Measurements from ENCODE around the gene CTNNA2. TPM values are rescaled to one million over a fixed set of nuclear protein-coding genes. Genes with fewer than 3 reads are reported as not detected.

CTNNA2 gene
- total and polyA plus RNA-seq, 4 donors = 0.01 to 0.37 TPM; not detected in 2

DNA sequence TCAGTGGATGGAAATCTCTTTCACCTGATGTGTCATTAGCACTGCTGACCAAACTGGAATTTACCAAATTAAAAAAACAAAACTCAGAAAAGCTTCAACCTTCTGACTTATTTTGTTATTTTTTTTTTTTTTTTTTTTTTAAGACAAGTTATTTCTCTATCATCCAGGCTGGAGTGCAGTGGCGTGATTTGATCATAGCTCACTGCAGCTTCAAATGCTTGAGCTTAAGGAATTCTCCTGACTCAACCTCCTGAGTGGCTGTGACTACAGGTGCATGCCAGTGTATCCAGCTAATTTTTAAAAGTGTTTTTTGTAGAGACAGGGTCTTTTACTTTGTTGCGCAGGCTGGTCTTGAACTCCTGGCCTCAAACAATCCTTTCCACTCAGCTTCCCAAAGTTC lies 636.1 kb downstream of the CTNNA2 start:
- DNase-seq (no peak), ATAC-seq (ENCODE audit: insufficient read depth, low FRiP score) (no peak)
- WGBS, 2 donors = 96 to 97% methylated on average over 2 of the region's 2 CpGs
- TF ChIP-seq, protein P1, sequence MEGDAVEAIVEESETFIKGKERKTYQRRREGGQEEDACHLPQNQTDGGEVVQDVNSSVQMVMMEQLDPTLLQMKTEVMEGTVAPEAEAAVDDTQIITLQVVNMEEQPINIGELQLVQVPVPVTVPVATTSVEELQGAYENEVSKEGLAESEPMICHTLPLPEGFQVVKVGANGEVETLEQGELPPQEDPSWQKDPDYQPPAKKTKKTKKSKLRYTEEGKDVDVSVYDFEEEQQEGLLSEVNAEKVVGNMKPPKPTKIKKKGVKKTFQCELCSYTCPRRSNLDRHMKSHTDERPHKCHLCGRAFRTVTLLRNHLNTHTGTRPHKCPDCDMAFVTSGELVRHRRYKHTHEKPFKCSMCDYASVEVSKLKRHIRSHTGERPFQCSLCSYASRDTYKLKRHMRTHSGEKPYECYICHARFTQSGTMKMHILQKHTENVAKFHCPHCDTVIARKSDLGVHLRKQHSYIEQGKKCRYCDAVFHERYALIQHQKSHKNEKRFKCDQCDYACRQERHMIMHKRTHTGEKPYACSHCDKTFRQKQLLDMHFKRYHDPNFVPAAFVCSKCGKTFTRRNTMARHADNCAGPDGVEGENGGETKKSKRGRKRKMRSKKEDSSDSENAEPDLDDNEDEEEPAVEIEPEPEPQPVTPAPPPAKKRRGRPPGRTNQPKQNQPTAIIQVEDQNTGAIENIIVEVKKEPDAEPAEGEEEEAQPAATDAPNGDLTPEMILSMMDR (IDR thresholded peaks at IDR 0.05; ENCODE audit: control extremely low read depth, extremely low read depth) = no peak
- H3K9me3 ChIP-seq (ENCODE audit: control insufficient read depth in 4 of 4, insufficient read depth in 3 of 4, low read length in 3 of 4) = peaks cover 0 to 6% (median 0%) of the 10 kb centered on the region in 4 donors
- H3K36me3 ChIP-seq (ENCODE audit: control insufficient read depth in 4 of 4, insufficient read depth in 4 of 4, low read length in 4 of 4) = no peaks in the 10 kb centered on the region
- no peak overlapping the region for H3K27ac ChIP-seq (ENCODE audit: low read depth in 1 of 2, low read length in 1 of 2)
- no peak overlapping the region for H3K9ac ChIP-seq (ENCODE audit: insufficient read depth in 1 of 2, low read length in 2 of 2)
- H3K27me3 ChIP-seq (ENCODE audit: control insufficient read depth in 3 of 3, insufficient read depth in 3 of 3, low read length in 2 of 3) = no peaks in the 10 kb centered on the region
- H3K4me3 ChIP-seq = no peak overlapping the region
- peaks cover 0 to 5% (median 0%) of the 10 kb centered on the region in 5 donors for H3K4me1 ChIP-seq (ENCODE audit: control insufficient read depth in 5 of 5, insufficient read depth in 5 of 5, low read length in 5 of 5)

DNA sequence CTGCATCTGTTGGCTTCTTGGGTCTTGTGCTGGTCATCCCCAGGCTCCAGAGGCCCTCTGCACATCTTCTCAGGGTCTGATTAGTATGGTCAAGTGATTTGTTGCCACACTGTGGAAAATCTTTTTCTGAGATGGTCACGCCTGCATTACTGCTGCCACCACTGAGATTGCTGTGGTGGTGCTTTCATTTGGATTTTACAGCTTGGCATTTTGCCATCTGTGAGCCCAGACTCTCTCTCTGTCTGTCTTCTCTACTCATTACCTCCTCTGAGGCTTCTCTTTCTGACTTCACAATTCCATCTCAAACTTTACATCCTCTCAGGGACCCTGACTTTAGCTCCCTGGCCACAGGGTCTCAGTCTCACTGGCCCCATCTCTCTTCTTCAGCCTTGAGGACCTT lies 637.1 kb downstream of the CTNNA2 start:
- H3K4me3 ChIP-seq = no peak overlapping the region
- TF ChIP-seq, protein P1 (IDR thresholded peaks at IDR 0.05; ENCODE audit: control extremely low read depth, extremely low read depth) = no peak
- no peak overlapping the region for H3K27ac ChIP-seq (ENCODE audit: low read depth in 1 of 2, low read length in 1 of 2)
- H3K27me3 ChIP-seq (ENCODE audit: control insufficient read depth in 3 of 3, insufficient read depth in 3 of 3, low read length in 2 of 3) = no peaks in the 10 kb centered on the region
- H3K9me3 ChIP-seq (ENCODE audit: control insufficient read depth in 4 of 4, insufficient read depth in 3 of 4, low read length in 3 of 4) = peaks cover 0 to 6% (median 0%) of the 10 kb centered on the region in 4 donors
- no peak overlapping the region for H3K9ac ChIP-seq (ENCODE audit: insufficient read depth in 1 of 2, low read length in 2 of 2)
- no peaks in the 10 kb centered on the region for H3K36me3 ChIP-seq (ENCODE audit: control insufficient read depth in 4 of 4, insufficient read depth in 4 of 4, low read length in 4 of 4)
- no peak for DNase-seq
- no peak for ATAC-seq (ENCODE audit: insufficient read depth, low FRiP score)
- 90 to 98% methylated on average over 1 of the region's 1 CpG for WGBS, 2 donors
- peaks cover 0 to 5% (median 0%) of the 10 kb centered on the region in 5 donors for H3K4me1 ChIP-seq (ENCODE audit: control insufficient read depth in 5 of 5, insufficient read depth in 5 of 5, low read length in 5 of 5)

GRCh38 chr2:80151248-80151647 lies 638.4 kb downstream of the CTNNA2 start:
- Histone ChIP-seq H3K27me3 (ENCODE audit: control insufficient read depth in 3 of 3, insufficient read depth in 3 of 3, low read length in 2 of 3) (no peaks in the 10 kb centered on the region), H3K27ac (ENCODE audit: low read depth in 1 of 2, low read length in 1 of 2) (no peak overlapping the region), H3K36me3 (ENCODE audit: control insufficient read depth in 4 of 4, insufficient read depth in 4 of 4, low read length in 4 of 4) (no peaks in the 10 kb centered on the region), H3K4me1 (ENCODE audit: control insufficient read depth in 5 of 5, insufficient read depth in 5 of 5, low read length in 5 of 5) (peaks cover 0 to 5% (median 0%) of the 10 kb centered on the region in 5 donors), H3K4me3 (no peak overlapping the region), H3K9ac (ENCODE audit: insufficient read depth in 1 of 2, low read length in 2 of 2) (no peak overlapping the region), H3K9me3 (ENCODE audit: control insufficient read depth in 4 of 4, insufficient read depth in 3 of 4, low read length in 3 of 4) (peaks cover 0 to 4% (median 0%) of the 10 kb centered on the region in 4 donors)
- DNase-seq (no peak), ATAC-seq (ENCODE audit: insufficient read depth, low FRiP score) (no peak)
- TF ChIP-seq, protein P1 (IDR thresholded peaks at IDR 0.05; ENCODE audit: control extremely low read depth, extremely low read depth) = no peak

GRCh38 chr2:80151651-80152050 lies 638.8 kb downstream of the CTNNA2 start:
- H3K27me3 ChIP-seq (ENCODE audit: control insufficient read depth in 3 of 3, insufficient read depth in 3 of 3, low read length in 2 of 3) = no peaks in the 10 kb centered on the region
- H3K4me3 ChIP-seq = no peak overlapping the region
- H3K27ac ChIP-seq (ENCODE audit: low read depth in 1 of 2, low read length in 1 of 2) = no peak overlapping the region
- TF ChIP-seq, protein P1 (IDR thresholded peaks at IDR 0.05; ENCODE audit: control extremely low read depth, extremely low read depth) = no peak
- peaks cover 0 to 4% (median 0%) of the 10 kb centered on the region in 4 donors for H3K9me3 ChIP-seq (ENCODE audit: control insufficient read depth in 4 of 4, insufficient read depth in 3 of 4, low read length in 3 of 4)
- ATAC-seq (ENCODE audit: insufficient read depth, low FRiP score) (no peak), DNase-seq (no peak)
- WGBS, 2 donors = 89 to 97% methylated on average over 3 of the region's 3 CpGs
- peaks cover 0 to 5% (median 0%) of the 10 kb centered on the region in 5 donors for H3K4me1 ChIP-seq (ENCODE audit: control insufficient read depth in 5 of 5, insufficient read depth in 5 of 5, low read length in 5 of 5)
- no peaks in the 10 kb centered on the region for H3K36me3 ChIP-seq (ENCODE audit: control insufficient read depth in 4 of 4, insufficient read depth in 4 of 4, low read length in 4 of 4)
- no peak overlapping the region for H3K9ac ChIP-seq (ENCODE audit: insufficient read depth in 1 of 2, low read length in 2 of 2)
